Adipocyte (in vitro differentiated cells): ENCODE measurements around the gene DPM1.

Experiments
- DNase-seq: peaks from one replicate; pipeline ENCODE4 v3.0.0-alpha.2; 2015; ENCODE audit warnings: low read depth
- H3K27me3 ChIP-seq: replicated peaks from 2 replicates; pipeline ENCODE4 v1.7.0; 2013; ENCODE audit warnings: mild to moderate bottlenecking, low read length, moderate library complexity; ENCODE audit not compliant: control insufficient read depth, insufficient read depth
- H3K36me3 ChIP-seq: 2 replicates; pipeline ENCODE4 v1.7.0; 2013; ENCODE audit warnings: low read length, mild to moderate bottlenecking, moderate library complexity; ENCODE audit not compliant: control insufficient read depth, insufficient read depth, severe bottlenecking
- H3K4me1 ChIP-seq: 2 replicates; pipeline ENCODE4 v1.7.0; 2013; ENCODE audit warnings: mild to moderate bottlenecking, low read length, moderate library complexity; ENCODE audit not compliant: control insufficient read depth, insufficient read depth
- H3K4me3 ChIP-seq: 2 replicates; pipeline ENCODE4 v1.7.0; 2013; ENCODE audit warnings: mild to moderate bottlenecking, low read length, moderate library complexity
- H3K9ac ChIP-seq: 2 replicates; pipeline ENCODE4 v1.7.0; 2013; ENCODE audit warnings: mild to moderate bottlenecking, low read length, moderate library complexity
- H3K9me3 ChIP-seq: 2 replicates; pipeline ENCODE4 v1.7.0; 2013; ENCODE audit warnings: mild to moderate bottlenecking, low read length, moderate library complexity; ENCODE audit not compliant: control insufficient read depth

DPM1 gene

DNA sequence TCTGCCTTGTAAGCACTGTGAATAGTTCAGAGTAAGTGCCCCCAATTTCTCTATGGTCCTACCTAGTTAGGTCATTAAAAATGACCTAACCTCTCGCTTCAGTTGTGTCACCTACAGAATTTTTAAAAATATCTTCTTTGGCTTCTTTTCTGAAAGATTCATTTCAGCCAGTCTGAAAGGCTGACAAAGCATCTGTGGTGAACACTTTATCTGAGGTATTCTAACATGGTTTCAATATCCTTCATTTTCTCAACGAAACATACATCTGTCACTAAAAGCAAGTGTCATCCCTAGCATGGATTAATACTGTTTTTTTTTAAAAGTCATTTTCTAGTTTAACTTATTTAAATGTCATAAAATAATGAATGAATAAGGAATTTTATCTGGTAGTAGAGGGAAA is 5.1 kb downstream of the DPM1 start:
- H3K36me3 ChIP-seq, result peaks cover 65% of the 10 kb centered on the region

DNA sequence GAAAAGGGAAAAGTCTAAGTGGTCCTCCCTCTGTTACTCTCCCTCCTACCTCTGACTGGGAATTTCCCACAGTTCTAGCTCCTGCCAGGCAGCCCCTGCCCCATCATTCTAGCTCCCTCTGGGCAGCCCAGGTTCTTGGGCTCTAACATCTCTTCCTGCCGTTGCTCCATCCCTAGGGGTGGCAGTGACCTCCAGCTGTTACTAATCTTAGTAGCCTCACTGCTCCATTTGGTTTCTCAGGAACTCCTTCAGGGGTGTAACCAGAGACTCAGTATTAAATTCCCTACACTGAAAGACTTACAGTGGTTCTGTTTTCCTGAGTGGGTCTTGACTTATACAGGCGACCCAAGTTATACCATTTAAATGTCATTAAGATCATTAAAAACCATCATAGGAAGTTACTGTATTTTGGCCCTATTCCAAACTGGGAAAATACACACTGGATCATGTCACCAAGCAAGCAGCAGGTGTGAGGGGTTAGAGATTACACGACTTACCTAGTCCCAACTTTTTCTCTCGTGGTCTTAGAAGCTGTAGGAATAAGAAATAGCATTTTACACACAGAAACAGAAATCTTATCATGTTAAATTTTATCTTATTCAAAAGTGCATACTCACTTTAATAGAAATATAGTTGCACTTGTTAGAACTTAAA is 10.1 kb downstream of the DPM1 start:
- no peak for DNase-seq
- H3K27me3 ChIP-seq, result no peaks in the 10 kb centered on the region
- H3K4me1 ChIP-seq, result peaks cover 10% of the 10 kb centered on the region
- peaks cover 92% of the 10 kb centered on the region for H3K36me3 ChIP-seq
- no peaks in the 10 kb centered on the region for H3K9me3 ChIP-seq
- H3K9ac ChIP-seq, result no peak overlapping the region
- H3K4me3 ChIP-seq, result no peak overlapping the region

More for the DNA sequence above, 5.1 kb downstream of the DPM1 start:
- no peaks in the 10 kb centered on the region for H3K27me3 ChIP-seq
- H3K9ac ChIP-seq, result no peak overlapping the region
- H3K9me3 ChIP-seq, result no peaks in the 10 kb centered on the region
- no peak overlapping the region for H3K4me3 ChIP-seq
- peaks cover 36% of the 10 kb centered on the region for H3K4me1 ChIP-seq
- DNase-seq, result no peak

GRCh38 chr20:50943069-50943468 is 15.3 kb downstream of the DPM1 start:
- DNase-seq, result no peak
- Histone ChIP-seq H3K4me3 (no peak overlapping the region), H3K9ac (no peak overlapping the region), H3K9me3 (no peaks in the 10 kb centered on the region), H3K27me3 (no peaks in the 10 kb centered on the region), H3K36me3 (peaks cover 86% of the 10 kb centered on the region), H3K4me1 (no peaks in the 10 kb centered on the region)

DNA sequence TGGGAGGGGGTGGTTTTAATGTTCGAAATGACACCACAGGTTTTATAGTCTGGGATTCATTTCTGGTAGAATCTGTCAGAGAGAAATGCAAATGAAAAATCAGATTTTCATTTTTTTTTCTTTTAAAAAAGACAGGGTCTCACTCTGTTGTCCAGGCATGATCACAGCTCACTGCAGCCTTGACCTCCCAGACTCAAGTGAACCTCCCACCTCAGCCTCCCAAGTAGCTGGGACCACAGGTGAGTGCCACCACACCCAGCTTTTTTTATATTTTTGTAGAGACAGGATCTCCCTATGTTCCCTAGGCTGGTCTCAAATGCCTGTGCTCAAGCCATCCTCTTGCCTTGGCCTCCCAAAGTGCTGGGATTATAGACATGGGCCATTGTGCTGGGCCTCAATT is 24.7 kb downstream of the DPM1 start:
- H3K27me3 ChIP-seq, result no peaks in the 10 kb centered on the region
- H3K9me3 ChIP-seq, result no peaks in the 10 kb centered on the region
- no peak for DNase-seq
- peak overlapping the region; percentile 10 for H3K9ac ChIP-seq
- peaks cover 59% of the 10 kb centered on the region for H3K36me3 ChIP-seq
- peaks cover 15% of the 10 kb centered on the region for H3K4me1 ChIP-seq
- no peak overlapping the region for H3K4me3 ChIP-seq

DNA sequence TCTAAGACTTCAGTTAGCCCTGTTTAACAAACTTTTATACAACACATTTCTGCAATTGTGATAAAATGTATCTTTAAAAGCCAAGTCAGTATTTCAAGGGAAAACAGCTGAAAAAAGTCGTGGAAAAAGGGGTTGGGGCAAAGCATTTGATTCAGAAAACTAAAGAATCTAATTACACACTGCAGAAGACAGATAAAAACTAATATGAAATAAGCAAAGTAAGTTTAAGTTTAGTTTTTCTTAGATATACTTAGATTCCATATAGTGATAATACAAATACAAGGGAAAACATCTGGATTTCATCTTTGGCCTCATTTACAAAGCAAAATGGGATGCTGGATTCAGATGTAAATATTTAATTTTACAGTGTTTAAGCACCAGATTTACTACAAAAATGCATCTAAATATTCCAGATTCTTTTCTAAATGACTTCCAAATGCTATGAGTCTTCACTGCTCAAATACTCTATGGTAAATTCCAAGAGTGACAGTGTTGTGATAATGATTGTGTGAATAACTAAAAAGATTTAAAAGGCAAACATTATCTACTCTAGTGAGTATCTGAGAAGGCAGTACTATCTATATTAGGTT is 25.5 kb downstream of the DPM1 start:
- peaks cover 63% of the 10 kb centered on the region for H3K36me3 ChIP-seq

DNA sequence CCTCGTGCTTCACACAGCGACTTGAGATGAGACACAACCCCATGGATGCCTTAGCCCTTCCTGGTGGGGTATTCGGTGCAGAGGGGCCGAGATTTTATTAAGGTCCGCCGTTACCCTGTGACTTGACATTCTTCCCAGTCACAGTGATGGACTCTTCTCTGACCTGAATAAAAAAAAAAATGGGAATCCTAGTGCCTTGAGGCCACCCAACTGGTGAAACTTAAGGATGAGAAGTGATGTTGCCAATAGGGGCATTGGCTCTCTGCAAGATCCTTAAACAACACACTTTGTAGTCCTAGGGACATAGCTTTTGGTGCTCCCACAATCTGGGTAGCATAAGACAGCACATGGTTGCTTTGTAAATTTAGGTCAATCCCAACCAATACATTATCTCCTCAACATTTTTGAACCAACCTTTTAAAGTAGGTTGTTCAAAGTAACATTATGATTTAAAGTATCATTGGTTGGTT is 26.3 kb downstream of the DPM1 start:
- H3K27me3 ChIP-seq, result no peaks in the 10 kb centered on the region
- H3K9ac ChIP-seq, result peak overlapping the region; percentile 86
- peaks cover 58% of the 10 kb centered on the region for H3K36me3 ChIP-seq
- DNase-seq, result no peak
- peaks cover 27% of the 10 kb centered on the region for H3K4me1 ChIP-seq
- H3K9me3 ChIP-seq, result no peaks in the 10 kb centered on the region
- H3K4me3 ChIP-seq, result peak overlapping the region; percentile 79

More for the DNA sequence above, 25.5 kb downstream of the DPM1 start:
- peak; percentile 66 for DNase-seq
- no peaks in the 10 kb centered on the region for H3K9me3 ChIP-seq
- H3K4me3 ChIP-seq, result no peak overlapping the region
- H3K4me1 ChIP-seq, result peaks cover 23% of the 10 kb centered on the region
- H3K27me3 ChIP-seq, result no peaks in the 10 kb centered on the region
- peak overlapping the region; percentile 10 for H3K9ac ChIP-seq

GRCh38 chr20:50931306-50932015 is 26.9 kb downstream of the DPM1 start, which contains the start of gene ADNP:
Gene ADNP (minus strand): TSS chr20:50931437. CDS start chr20:50903996, 27,441 bp downstream.
- peak; percentile 94 for DNase-seq
- H3K4me1 ChIP-seq, result peaks cover 27% of the 10 kb centered on the region
- H3K4me3 ChIP-seq, result peak within 1 kb of the TSS; percentile 85
- H3K36me3 ChIP-seq, result peaks cover 53% of the 10 kb centered on the region
- peak within 1 kb of the TSS; percentile 94 for H3K9ac ChIP-seq
- no peaks in the 10 kb centered on the region for H3K9me3 ChIP-seq
- H3K27me3 ChIP-seq, result no peaks in the 10 kb centered on the region

- Histone ChIP-seq H3K4me1 (peaks cover 29% of the 10 kb centered on the region), H3K9ac (peak overlapping the region; percentile 86), H3K4me3 (peak overlapping the region; percentile 79), H3K36me3 (peaks cover 48% of the 10 kb centered on the region), H3K9me3 (no peaks in the 10 kb centered on the region), H3K27me3 (no peaks in the 10 kb centered on the region)
- DNase-seq, result no peak
Observed at GRCh38 chr20:50930976-50931305, 27.4 kb downstream of the DPM1 start.

GRCh38 chr20:50930139-50930975 is 28.0 kb downstream of the DPM1 start:
- Histone ChIP-seq H3K27me3 (no peaks in the 10 kb centered on the region), H3K4me1 (peaks cover 33% of the 10 kb centered on the region), H3K4me3 (peak overlapping the region; percentile 85), H3K36me3 (peaks cover 42% of the 10 kb centered on the region), H3K9me3 (no peaks in the 10 kb centered on the region), H3K9ac (peak overlapping the region; percentile 94)
- DNase-seq, result peak; percentile 55

DNA sequence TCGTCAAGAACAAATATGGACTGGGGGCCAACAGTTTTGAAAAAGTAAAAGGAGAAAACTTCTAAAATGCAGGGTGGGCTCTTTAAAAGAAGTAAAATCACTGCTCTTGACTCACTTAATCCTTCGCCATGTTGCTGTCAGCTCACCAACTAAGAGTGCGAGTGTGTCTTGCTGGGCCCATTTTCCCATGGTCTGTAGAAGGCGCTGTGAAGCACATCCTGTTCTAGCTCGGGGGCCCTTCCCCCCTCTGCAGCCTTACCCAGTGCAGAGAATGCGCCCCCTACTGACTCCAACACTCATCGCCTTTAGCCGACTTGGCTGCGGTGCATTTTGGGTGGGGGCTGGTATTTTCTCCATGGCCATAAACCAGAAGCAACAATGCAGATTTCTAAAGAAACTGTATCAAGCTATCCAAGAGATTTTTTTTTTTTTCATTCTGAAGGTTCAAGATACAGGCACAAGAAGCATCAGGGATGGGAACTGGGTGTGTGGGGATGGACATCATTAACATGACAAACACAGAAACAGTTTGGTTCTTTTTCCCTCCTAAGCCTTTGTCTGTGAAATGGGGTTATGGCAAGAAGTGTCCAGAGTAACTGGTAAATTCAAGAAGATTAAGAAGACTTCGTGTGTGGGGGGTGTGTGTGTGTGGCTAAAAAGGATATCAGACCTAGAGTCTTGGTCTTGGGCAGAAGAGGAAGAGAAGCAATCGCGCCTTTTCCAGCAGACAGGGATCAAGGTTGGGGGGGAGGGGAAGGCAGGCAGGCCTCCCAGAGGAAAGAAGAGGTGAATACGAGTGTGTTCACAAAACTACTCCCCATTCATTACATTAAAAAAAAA is 28.8 kb downstream of the DPM1 start:
- Histone ChIP-seq H3K36me3 (peaks cover 33% of the 10 kb centered on the region), H3K9ac (peak overlapping the region; percentile 80), H3K9me3 (no peaks in the 10 kb centered on the region), H3K4me1 (peaks cover 38% of the 10 kb centered on the region), H3K4me3 (peak overlapping the region; percentile 82), H3K27me3 (no peaks in the 10 kb centered on the region)
- DNase-seq, result peak; percentile 98
